HG03095 (cell line): ENCODE data around the gene WBP11.
"Not testable (repeated sequence)": the region's sequence is repeated elsewhere in the genome, so short reads cannot be mapped to it uniquely, and the experiment has no call there.

Experiments
- ATAC-seq: cut with Tn5 transposase; IDR thresholded peaks from one replicate; pipeline ENCODE4 v1.9.1; 2021; ENCODE audit warnings: moderate library complexity; ENCODE audit not compliant: unreplicated experiment

The WBP11 gene

DNA sequence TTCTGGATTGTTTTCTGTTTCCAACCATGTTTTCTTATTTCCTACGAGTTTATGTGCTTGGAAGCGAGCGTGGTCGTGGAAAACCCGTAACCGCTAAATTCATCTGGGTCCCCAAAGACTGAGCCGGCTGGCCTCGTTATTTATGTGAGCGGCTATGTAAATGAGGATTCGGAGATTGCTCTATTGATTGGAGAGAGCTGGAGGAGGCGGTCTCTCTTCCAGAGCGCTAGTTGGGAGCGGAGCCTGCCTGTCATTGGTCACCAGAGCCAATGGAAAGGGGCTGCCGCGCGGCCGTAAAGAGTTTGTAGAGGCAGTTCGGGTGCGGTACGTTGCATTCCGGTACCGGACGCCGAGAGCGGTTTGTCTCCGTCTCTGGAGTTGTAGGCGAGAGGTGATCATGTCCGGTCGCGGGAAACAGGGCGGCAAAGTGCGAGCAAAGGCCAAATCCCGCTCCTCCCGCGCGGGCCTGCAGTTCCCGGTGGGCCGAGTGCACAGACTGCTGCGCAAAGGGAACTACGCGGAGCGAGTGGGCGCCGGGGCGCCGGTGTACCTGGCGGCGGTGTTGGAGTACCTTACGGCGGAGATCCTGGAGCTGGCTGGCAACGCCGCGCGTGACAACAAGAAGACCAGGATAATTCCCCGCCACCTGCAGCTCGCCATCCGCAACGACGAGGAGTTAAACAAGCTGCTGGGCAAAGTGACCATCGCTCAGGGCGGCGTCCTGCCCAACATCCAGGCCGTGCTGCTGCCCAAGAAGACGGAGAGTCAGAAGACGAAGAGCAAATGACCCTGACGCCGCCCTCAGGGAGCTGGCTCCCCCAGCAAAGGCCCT is 29.0 kb downstream of the WBP11 start:
- ATAC-seq: peak; percentile 52

GRCh38 chr12:14773685-14774073 is 29.6 kb downstream of the WBP11 start:
- peak; percentile 11 for ATAC-seq

- no peak for ATAC-seq
Measured at GRCh38 chr12:14772946-14773345, 30.3 kb downstream of the WBP11 start.

GRCh38 chr12:14771651-14772137 is 31.6 kb downstream of the WBP11 start:
- no peak for ATAC-seq

- ATAC-seq: peak; percentile 16
Measured at GRCh38 chr12:14770496-14771461, 32.5 kb downstream of the WBP11 start.

DNA sequence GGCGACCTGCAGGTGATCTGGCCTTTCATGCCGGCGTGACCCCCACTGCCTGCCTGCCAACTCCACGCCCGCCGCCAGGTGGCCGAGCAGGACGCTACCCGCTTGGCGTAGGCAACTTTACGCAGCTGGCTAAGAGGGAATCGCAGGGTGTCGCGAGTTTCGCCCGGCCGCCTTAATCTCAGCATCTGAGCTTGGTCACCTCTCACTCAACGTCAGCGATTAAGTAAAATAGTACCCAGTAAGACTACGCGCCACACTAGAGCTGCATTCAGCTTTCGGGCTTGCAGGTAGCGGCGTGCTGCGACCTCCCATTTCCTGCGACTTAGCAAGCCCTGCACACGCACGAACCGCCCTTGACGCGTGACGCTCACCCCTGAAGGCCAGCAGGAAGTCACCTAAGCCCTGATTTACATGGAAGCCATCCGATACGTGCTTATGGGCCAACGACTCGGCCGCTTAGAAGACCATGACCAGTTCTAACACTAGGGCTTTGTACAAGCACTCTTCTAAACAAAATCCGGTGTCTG is 33.2 kb downstream of the WBP11 start:
- ATAC-seq: peak; percentile 33

DNA sequence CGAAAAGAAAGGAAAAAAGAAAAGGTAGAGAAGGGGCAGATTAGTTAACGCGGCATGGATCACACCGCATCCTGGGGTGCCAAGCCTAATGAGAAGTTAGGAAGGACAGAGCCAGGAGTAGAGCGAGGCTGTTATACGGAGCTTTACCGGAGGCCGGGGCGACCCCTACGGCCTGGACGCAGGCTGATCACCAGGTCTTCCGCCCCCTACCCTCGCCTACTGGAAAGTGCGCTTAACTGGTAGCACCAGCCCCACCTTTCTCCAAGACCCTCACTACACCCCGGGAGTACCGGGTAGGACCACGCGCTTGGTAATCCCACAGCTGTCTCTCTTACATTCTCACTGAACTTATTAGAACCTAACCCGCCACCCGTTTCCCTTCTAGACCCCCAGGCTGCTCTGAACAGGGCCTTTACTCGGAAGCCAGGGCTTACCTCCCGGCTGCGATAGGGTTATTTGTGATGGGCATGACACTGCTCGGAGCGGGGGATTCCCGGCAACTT is 33.8 kb downstream of the WBP11 start:
- ATAC-seq: no peak

- ATAC-seq: no peak
Measured at GRCh38 chr12:14768823-14769405, 34.4 kb downstream of the WBP11 start.

GRCh38 chr12:14767617-14768016 is 35.7 kb downstream of the WBP11 start:
- no peak for ATAC-seq

GRCh38 chr12:14766649-14767215 is 36.5 kb downstream of the WBP11 start:
- ATAC-seq: no peak

DNA sequence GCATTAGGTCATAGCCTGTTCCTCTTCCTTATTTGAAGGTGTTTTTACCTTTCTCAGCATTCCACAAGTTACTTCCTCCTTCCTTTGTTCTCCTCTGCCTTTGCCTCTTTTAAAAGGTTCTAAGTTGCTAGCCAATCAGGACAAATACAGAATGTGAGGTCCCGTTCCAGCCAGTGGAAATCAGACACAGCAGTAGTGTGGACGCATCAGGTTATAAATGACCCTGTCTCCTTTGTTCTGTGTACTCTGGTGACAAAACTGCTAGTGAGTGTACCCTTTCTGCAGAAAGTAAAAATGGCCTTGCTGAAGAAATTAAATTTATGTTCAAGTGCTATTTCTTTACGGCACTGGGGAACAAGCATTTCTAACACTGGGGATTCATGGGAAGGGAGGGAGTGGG is 37.3 kb downstream of the WBP11 start:
- ATAC-seq: not testable (repeated sequence)

DNA sequence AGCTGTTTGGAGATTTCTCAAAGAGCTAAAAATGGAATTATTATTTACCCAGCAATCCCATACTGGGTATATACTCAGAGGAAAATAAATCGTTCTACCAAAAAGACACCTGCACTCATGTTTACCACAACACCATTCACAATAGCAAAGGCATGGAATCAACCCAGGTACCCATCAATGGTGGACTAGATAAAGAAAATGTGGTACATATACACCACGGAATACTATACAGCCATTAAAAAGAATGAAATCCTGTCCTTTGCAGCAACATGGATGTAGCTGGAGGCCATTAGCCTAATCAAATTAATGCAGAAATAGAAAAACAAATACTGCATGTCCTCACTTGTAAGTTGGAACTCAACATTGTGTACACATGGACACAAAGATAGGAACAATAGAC is 37.9 kb downstream of the WBP11 start:
- no peak for ATAC-seq

DNA sequence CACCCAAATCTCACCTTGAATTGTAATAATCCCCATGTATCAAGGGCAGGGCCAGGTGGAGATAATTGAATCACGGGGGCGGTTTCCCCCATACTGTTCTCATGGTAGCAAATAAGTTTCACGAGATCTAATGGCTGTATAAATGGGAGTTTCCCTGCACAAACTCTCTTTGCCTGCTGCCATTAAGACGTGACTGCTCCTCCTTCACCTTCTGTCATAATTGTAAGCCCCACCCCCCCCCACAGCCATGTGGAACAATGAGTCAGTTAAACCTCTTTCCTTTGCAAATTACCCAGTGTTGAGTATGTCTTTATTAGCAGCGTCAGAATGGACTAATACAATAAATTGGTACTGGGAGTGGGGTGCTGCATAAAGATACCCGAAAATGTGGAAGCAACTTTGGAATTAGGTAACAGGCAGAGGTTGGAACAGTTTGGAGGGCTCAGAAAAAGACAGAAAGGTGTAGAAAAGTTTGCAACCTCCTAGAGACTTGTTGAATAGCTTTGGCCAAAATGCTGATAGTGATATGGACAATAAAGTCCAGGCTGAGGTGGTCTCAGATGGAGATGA is 43.5 kb downstream of the WBP11 start:
- ATAC-seq: not testable (repeated sequence)

GRCh38 chr12:14756334-14757143 is 46.7 kb downstream of the WBP11 start:
- ATAC-seq: no peak

GRCh38 chr12:14751986-14752385 is 51.3 kb downstream of the WBP11 start:
- ATAC-seq: no peak

DNA sequence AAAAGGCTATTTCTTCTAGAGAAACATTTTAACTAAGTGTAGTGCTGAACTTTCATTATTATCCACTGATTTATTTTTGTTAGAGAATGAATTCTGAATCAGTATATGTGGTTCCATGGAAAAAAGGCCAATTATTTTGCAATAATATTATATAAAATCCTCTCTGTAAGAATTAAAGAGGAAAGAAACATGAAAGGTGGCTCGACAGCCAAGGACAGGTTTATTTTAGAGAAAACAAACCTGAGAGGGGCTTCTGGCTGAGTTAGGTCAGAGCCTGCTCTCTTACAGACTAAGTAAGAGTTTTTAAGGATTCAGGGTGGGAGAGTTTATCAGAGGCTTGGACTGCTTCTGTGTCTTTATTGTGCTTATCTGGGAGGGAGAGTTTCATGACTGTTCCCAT is 60.2 kb downstream of the WBP11 start:
- no peak for ATAC-seq

DNA sequence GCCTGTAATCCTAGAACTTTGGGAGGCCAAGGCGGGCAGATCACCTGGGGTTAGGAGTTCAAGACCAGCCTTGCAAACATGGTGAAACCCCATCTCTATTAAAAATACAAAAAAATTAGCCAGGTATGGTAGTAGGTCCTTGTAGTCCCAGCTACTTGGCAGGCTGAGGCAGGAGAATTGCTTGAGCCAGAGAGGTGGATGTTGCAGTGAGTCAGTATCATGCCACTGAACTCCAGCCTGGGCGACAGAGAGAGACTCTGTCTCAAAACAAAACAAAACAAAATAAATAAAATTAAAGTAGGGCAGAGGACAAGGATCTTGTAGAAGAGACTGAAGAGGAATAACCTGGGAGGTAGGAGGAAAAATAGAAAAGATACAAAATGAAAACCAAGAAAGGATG is 61.3 kb downstream of the WBP11 start:
- ATAC-seq: no peak

DNA sequence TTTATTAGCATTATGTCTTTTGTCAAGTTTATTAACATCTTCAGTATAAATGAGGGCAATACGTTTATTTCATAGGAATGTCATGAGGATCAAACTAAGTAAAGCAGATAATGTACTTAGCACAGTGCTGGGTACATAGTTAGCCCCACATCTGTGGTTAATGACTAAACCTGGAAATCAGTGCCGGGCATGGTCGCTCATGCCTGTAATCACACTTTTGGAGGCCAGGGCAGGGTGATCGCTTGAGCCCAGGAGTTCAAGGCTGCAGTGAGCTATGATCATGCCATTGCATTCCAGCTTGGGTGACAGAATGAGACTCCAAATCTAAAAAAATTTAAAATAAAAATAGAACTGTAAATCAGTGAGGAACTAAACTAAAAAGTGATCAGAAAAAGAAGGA is 62.1 kb downstream of the WBP11 start:
- ATAC-seq: no peak

- not testable (repeated sequence) for ATAC-seq
Measured at GRCh38 chr12:14736441-14736840, 66.8 kb downstream of the WBP11 start.
